A549 (cell line): ENCODE measurements around the gene STIP1. TPM values are rescaled to one million over a fixed set of nuclear protein-coding genes. Genes with fewer than 3 reads are reported as not detected.

Source experiments
- ATAC-seq, 2 experiments: fragments of 200-7000 bp in 1 of 2; fragments of >200 bp in 1 of 2; cut with Nextera tagmentation in 1 of 2; cut with Tn5 transposase in 1 of 2; 3 replicates each; pipeline versions ENCODE4 v1.8.0 to v1.9.1; 2018 to 2020; ENCODE audit warnings: mild to moderate bottlenecking in 1 of 2, moderate library complexity in 1 of 2
- CTCF ChIA-PET: fragments of 300-600 bp; sonication (Branson Sonifier 250); formaldehyde crosslinking; extraction: SDS; loops from one replicate; lab custom pipeline; 2021; ENCODE audit warnings: antibody characterized with exemption, inconsistent platforms; lab: Yijun Ruan, JAX
- POLR2A ChIA-PET: fragments of 350-600 bp; formaldehyde crosslinking; extraction: SDS; loops from one replicate; lab custom pipeline; 2021; ENCODE audit warnings: antibody characterized with exemption, inconsistent platforms; lab: Yijun Ruan, JAX
- DNase-seq, 2 experiments: peaks; one replicate each; pipeline versions ENCODE4 v3.0.0 to v3.0.0-alpha.2; 2011 to 2016; ENCODE audit warnings: low read depth in 1 of 2, low spot score in 1 of 2
- FAIRE-seq: peaks from 2 replicates; lab custom pipeline; 2011; peaks lifted over from hg19 to GRCh38; lab: Jason Lieb, UNC
- H3K27ac ChIP-seq, 2 experiments: fragments of >200 bp; sonication (Bioruptor Twin); formaldehyde crosslinking; 3 replicates each; pipeline ENCODE4 v1.5.1; 2016 to 2017
- H3K4me1 ChIP-seq: fragments of >200 bp; sonication (Bioruptor Twin); formaldehyde crosslinking; 3 replicates; pipeline ENCODE4 v1.6.1; 2016
- H3K4me2 ChIP-seq: fragments of >200 bp; sonication (Bioruptor Twin); formaldehyde crosslinking; 3 replicates; pipeline ENCODE4 v1.6.1; 2016
- H3K4me3 ChIP-seq: fragments of >200 bp; sonication (Bioruptor Twin); formaldehyde crosslinking; 3 replicates; pipeline ENCODE4 v1.5.1; 2016
- H3K9me3 ChIP-seq: fragments of >200 bp; sonication (Bioruptor Twin); formaldehyde crosslinking; 3 replicates; pipeline ENCODE4 v1.6.1; 2016
- BHLHE40 ChIP-seq: IDR thresholded peaks from 2 replicates; pipeline ENCODE4 v1.6.1; 2012; ENCODE audit warnings: low read depth, low read length, inconsistent platforms
- CBX2 ChIP-seq: fragments of 200-600 bp; sonication (generic); IDR thresholded peaks from 2 replicates; pipeline ENCODE4 v1.6.1; 2016; ENCODE audit warnings: low read depth, mild to moderate bottlenecking, borderline replicate concordance
- CEBPB ChIP-seq, 2 experiments: fragments of >200 bp in 1 of 2; sonication (Bioruptor Twin) in 1 of 2; formaldehyde crosslinking in 1 of 2; IDR thresholded peaks; 2 replicates each; pipeline ENCODE4 v1.6.1; 2012 to 2016
- CHD2 ChIP-seq: fragments of 150-350 bp; IDR thresholded peaks from 2 replicates; pipeline ENCODE4 v1.6.1; 2014; ENCODE audit warnings: low read length; ENCODE audit not compliant: partially characterized antibody
- EHF ChIP-seq: fragments of 250-450 bp; sonication (Bioruptor Pico); IDR thresholded peaks from 2 replicates; pipeline ENCODE4 v1.5.0; 2020; ENCODE audit warnings: mild to moderate bottlenecking
- EHMT2 ChIP-seq: fragments of 200-600 bp; sonication (generic); IDR thresholded peaks from 2 replicates; pipeline ENCODE4 v1.6.1; 2016; ENCODE audit warnings: antibody characterized with exemption, low read depth, mild to moderate bottlenecking, moderate library complexity
- EP300 ChIP-seq, 2 experiments: fragments of >200 bp; sonication (Bioruptor Twin); formaldehyde crosslinking; IDR thresholded peaks; 2 replicates in 1 of 2; 3 replicates in 1 of 2; pipeline ENCODE4 v1.6.1; 2016 to 2017
- ESRRA ChIP-seq: fragments of 150-350 bp; IDR thresholded peaks from 2 replicates; pipeline ENCODE4 v1.6.1; 2014; ENCODE audit warnings: mild to moderate bottlenecking, low read length, borderline replicate concordance
- GATA3 ChIP-seq: IDR thresholded peaks from 2 replicates; pipeline ENCODE4 v1.6.1; 2012; ENCODE audit warnings: borderline replicate concordance
- HDAC2 ChIP-seq: fragments of 200-600 bp; sonication (generic); IDR thresholded peaks from 2 replicates; pipeline ENCODE4 v1.6.1; 2016
- HEYL ChIP-seq: fragments of 250-450 bp; sonication (Bioruptor Pico); IDR thresholded peaks from 2 replicates; pipeline ENCODE4 v1.8.0; 2021; ENCODE audit warnings: mild to moderate bottlenecking, moderate library complexity
- HOXB13 ChIP-seq: fragments of 250-450 bp; sonication (Bioruptor Pico); IDR thresholded peaks from 2 replicates; pipeline ENCODE4 v1.5.0; 2020; ENCODE audit warnings: low read depth, mild to moderate bottlenecking, moderate library complexity
- HOXB5 ChIP-seq: fragments of 250-450 bp; sonication (Bioruptor Pico); IDR thresholded peaks from 2 replicates; pipeline ENCODE4 v1.5.0; 2020; ENCODE audit warnings: mild to moderate bottlenecking, moderate library complexity
- KDM1A ChIP-seq: fragments of 200-600 bp; sonication (generic); IDR thresholded peaks from 2 replicates; pipeline ENCODE4 v1.6.1; 2016; ENCODE audit warnings: low read depth, mild to moderate bottlenecking
- MAFK ChIP-seq: fragments of 450-650 bp; IDR thresholded peaks from 2 replicates; pipeline ENCODE4 v1.6.1; 2014; ENCODE audit not compliant: partially characterized antibody
- NR3C1 ChIP-seq: fragments of >200 bp; sonication (Bioruptor Twin); formaldehyde crosslinking; IDR thresholded peaks from 3 replicates; pipeline ENCODE4 v1.6.1; 2017
- RCOR1 ChIP-seq: fragments of 150-350 bp; IDR thresholded peaks from 2 replicates; pipeline ENCODE4 v1.6.1; 2014; ENCODE audit warnings: antibody characterized with exemption, low read length, low read depth
- RFX5 ChIP-seq: fragments of 450-650 bp; IDR thresholded peaks from 2 replicates; pipeline ENCODE4 v1.7.1; 2014; ENCODE audit warnings: antibody characterized with exemption, mild to moderate bottlenecking, moderate library complexity
- TP53 ChIP-seq: fragments of 250-450 bp; sonication (Bioruptor Pico); IDR thresholded peaks from 2 replicates; pipeline ENCODE4 v1.5.0; 2021; ENCODE audit warnings: mild to moderate bottlenecking, moderate library complexity
- ZC3H11A ChIP-seq: fragments of 450-650 bp; IDR thresholded peaks from 2 replicates; pipeline ENCODE4 v1.6.1; 2014; ENCODE audit warnings: antibody characterized with exemption, mild to moderate bottlenecking
- WGBS: methylation state at CpG from one replicate; pipeline ENCODE4 v1.1.6; 2017; ENCODE audit errors: missing lambda C conversion rate; 5-methylcytosine and 5-hydroxymethylcytosine counted together
- polyA plus RNA-seq, 4 experiments: library from polyadenylated mRNA; depleted of rRNA in 3 of 4; stranded (reverse); fragments of >200 nt; fragmentation: RNase III in 1 of 4; extraction: RNeasy Plus Mini Kit Qiagen cat#74134 plus additional on column Dnase treatment in 1 of 4; gene quantifications; 2 replicates in 3 of 4; 3 replicates in 1 of 4; pipeline ENCODE4 v1.2.3, GENCODE V29; 2011 to 2017
- TF ChIP-seq, protein P1 (sequence below): fragments of 150-350 bp; IDR thresholded peaks from 2 replicates; pipeline ENCODE4 v1.6.1; 2014; ENCODE audit warnings: low read depth, mild to moderate bottlenecking, low read length
- TF ChIP-seq, protein P2 (sequence below): fragments of 200-600 bp; sonication (generic); IDR thresholded peaks from 2 replicates; pipeline ENCODE4 v1.6.1; 2016; ENCODE audit warnings: antibody characterized with exemption, mild to moderate bottlenecking, moderate library complexity
- TF ChIP-seq, protein P3 (sequence below): fragments of 450-650 bp; IDR thresholded peaks from 2 replicates; pipeline ENCODE4 v1.6.1; 2014; ENCODE audit warnings: antibody characterized with exemption
- TF ChIP-seq, protein P4 (sequence below): IDR thresholded peaks from 2 replicates; pipeline ENCODE4 v1.6.1; 2012; ENCODE audit warnings: low read depth, borderline replicate concordance
- TF ChIP-seq, protein P5 (sequence below): fragments of 250-450 bp; sonication (Bioruptor Pico); IDR thresholded peaks from 2 replicates; pipeline ENCODE4 v1.5.0; 2021; ENCODE audit warnings: mild to moderate bottlenecking, moderate library complexity, borderline replicate concordance
- TF ChIP-seq, protein P6 (sequence below): fragments of 250-450 bp; sonication (Bioruptor Pico); IDR thresholded peaks from 2 replicates; pipeline ENCODE4 v1.5.0; 2020; ENCODE audit warnings: low read depth, mild to moderate bottlenecking, moderate library complexity

STIP1 gene
- polyA plus RNA-seq, 2 of the 4 experiments (the other 2 are of a cell fraction), result 288 to 297 TPM

DNA sequence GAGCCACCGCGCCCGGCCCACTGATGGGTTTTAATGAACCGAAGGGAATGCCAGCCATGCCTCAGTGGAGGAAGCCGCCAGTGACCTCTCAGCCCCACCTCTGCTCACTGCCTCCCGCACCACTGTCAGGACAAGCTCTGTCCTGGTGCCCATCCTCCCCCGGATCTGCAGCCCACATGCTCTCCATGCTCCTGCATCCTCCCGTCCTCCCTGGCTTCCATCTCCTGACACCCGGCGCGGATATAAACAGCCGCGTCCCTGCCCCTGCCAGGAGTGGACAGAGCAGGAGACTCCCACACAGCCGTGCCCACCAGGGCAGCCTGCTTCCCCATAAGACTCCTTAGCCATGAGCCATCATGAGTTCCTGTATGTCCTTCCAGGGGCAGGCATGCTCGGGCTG, 46.9 kb upstream of the STIP1 start:
- H3K4me3 ChIP-seq, result no peak overlapping the region
- FAIRE-seq, result no peak
- CTCF ChIA-PET, result interaction anchor here (1.5 to 16.2 kb wide), 2 partner anchors 10 to 99 kb away, joined by 4 to 180 read pairs; no protein-coding TSS in a partner anchor
- H3K4me2 ChIP-seq, result no peak overlapping the region
- no peak for DNase-seq
- no peak for TF ChIP-seq HDAC2
- TF ChIP-seq ESRRA, result no peak
- TF ChIP-seq GATA3, result no peak
- no peak for TF ChIP-seq EP300 (IDR thresholded peaks at IDR 0.05)
- no peak for TF ChIP-seq EHF (CRISPR knock-in tag)
- TF ChIP-seq, protein P1, sequence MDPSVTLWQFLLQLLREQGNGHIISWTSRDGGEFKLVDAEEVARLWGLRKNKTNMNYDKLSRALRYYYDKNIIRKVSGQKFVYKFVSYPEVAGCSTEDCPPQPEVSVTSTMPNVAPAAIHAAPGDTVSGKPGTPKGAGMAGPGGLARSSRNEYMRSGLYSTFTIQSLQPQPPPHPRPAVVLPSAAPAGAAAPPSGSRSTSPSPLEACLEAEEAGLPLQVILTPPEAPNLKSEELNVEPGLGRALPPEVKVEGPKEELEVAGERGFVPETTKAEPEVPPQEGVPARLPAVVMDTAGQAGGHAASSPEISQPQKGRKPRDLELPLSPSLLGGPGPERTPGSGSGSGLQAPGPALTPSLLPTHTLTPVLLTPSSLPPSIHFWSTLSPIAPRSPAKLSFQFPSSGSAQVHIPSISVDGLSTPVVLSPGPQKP, result no peak
- no peak for TF ChIP-seq RFX5
- no peak for TF ChIP-seq CEBPB (IDR thresholded peaks at IDR 0.05)
- TF ChIP-seq RCOR1, result no peak
- TF ChIP-seq, protein P2, sequence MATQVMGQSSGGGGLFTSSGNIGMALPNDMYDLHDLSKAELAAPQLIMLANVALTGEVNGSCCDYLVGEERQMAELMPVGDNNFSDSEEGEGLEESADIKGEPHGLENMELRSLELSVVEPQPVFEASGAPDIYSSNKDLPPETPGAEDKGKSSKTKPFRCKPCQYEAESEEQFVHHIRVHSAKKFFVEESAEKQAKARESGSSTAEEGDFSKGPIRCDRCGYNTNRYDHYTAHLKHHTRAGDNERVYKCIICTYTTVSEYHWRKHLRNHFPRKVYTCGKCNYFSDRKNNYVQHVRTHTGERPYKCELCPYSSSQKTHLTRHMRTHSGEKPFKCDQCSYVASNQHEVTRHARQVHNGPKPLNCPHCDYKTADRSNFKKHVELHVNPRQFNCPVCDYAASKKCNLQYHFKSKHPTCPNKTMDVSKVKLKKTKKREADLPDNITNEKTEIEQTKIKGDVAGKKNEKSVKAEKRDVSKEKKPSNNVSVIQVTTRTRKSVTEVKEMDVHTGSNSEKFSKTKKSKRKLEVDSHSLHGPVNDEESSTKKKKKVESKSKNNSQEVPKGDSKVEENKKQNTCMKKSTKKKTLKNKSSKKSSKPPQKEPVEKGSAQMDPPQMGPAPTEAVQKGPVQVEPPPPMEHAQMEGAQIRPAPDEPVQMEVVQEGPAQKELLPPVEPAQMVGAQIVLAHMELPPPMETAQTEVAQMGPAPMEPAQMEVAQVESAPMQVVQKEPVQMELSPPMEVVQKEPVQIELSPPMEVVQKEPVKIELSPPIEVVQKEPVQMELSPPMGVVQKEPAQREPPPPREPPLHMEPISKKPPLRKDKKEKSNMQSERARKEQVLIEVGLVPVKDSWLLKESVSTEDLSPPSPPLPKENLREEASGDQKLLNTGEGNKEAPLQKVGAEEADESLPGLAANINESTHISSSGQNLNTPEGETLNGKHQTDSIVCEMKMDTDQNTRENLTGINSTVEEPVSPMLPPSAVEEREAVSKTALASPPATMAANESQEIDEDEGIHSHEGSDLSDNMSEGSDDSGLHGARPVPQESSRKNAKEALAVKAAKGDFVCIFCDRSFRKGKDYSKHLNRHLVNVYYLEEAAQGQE, result no peak
- TF ChIP-seq, protein P3, sequence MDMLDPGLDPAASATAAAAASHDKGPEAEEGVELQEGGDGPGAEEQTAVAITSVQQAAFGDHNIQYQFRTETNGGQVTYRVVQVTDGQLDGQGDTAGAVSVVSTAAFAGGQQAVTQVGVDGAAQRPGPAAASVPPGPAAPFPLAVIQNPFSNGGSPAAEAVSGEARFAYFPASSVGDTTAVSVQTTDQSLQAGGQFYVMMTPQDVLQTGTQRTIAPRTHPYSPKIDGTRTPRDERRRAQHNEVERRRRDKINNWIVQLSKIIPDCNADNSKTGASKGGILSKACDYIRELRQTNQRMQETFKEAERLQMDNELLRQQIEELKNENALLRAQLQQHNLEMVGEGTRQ, result no peak
- TF ChIP-seq, protein P4, sequence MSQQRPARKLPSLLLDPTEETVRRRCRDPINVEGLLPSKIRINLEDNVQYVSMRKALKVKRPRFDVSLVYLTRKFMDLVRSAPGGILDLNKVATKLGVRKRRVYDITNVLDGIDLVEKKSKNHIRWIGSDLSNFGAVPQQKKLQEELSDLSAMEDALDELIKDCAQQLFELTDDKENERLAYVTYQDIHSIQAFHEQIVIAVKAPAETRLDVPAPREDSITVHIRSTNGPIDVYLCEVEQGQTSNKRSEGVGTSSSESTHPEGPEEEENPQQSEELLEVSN, result no peak
- no peak for TF ChIP-seq ZC3H11A
- TF ChIP-seq EHMT2, result no peak
- no peak for TF ChIP-seq KDM1A
- TF ChIP-seq, protein P5, sequence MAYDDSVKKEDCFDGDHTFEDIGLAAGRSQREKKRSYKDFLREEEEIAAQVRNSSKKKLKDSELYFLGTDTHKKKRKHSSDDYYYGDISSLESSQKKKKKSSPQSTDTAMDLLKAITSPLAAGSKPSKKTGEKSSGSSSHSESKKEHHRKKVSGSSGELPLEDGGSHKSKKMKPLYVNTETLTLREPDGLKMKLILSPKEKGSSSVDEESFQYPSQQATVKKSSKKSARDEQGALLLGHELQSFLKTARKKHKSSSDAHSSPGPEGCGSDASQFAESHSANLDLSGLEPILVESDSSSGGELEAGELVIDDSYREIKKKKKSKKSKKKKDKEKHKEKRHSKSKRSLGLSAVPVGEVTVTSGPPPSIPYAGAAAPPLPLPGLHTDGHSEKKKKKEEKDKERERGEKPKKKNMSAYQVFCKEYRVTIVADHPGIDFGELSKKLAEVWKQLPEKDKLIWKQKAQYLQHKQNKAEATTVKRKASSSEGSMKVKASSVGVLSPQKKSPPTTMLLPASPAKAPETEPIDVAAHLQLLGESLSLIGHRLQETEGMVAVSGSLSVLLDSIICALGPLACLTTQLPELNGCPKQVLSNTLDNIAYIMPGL, result no peak
- TF ChIP-seq NR3C1, result no peak
- TF ChIP-seq CHD2, result no peak
- TF ChIP-seq BHLHE40, result no peak
- TF ChIP-seq, all 56 proteins: peak for 0
- POLR2A ChIA-PET, result no interaction called here
- Histone ChIP-seq H3K4me1 (no peaks in the 10 kb centered on the region), H3K9me3 (no peaks in the 10 kb centered on the region), H3K27ac (no peak overlapping the region)
- ATAC-seq, result no peak
- WGBS, result 92% methylated on average over 14 of the region's 15 CpGs

DNA sequence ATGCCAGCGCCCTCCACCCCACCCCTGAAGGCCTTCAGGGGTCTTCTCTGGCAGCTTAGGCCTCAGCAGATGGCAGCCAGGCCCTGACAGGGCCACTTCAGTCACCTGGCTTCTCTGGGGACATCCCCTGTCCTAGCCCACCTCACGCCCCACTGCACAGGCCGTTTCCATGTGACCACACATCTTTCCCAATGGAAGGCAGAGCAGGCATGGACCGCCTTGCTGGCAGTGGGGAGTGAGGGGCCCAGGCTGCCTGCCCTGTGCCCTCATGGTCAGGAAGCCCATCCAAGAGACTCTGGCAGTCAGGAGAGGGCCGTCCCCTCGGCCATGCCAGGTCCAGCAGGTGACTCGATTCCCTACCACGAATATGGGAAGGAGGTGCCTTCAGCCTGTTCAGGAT, 45.9 kb upstream of the STIP1 start:
- Histone ChIP-seq H3K27ac (no peak overlapping the region), H3K4me1 (no peaks in the 10 kb centered on the region), H3K4me2 (no peak overlapping the region), H3K4me3 (no peak overlapping the region), H3K9me3 (no peaks in the 10 kb centered on the region)
- 76% methylated on average over 7 of the region's 8 CpGs for WGBS
- ATAC-seq (no peak), FAIRE-seq (no peak), DNase-seq (no peak)
- ChIA-PET CTCF (interaction anchor here (16.2 kb wide), 1 partner anchor 9 kb away, joined by 180 read pairs; no protein-coding TSS in a partner anchor), POLR2A (no interaction called here)
- TF ChIP-seq, protein P2, result no peak
- TF ChIP-seq CEBPB (IDR thresholded peaks at IDR 0.05) (no peak), HEYL (CRISPR knock-in tag) (no peak), TP53 (CRISPR knock-in tag) (no peak), CBX2 (no peak), HOXB5 (CRISPR knock-in tag) (no peak), MAFK (no peak), HOXB13 (no peak)
- TF ChIP-seq, protein P6, sequence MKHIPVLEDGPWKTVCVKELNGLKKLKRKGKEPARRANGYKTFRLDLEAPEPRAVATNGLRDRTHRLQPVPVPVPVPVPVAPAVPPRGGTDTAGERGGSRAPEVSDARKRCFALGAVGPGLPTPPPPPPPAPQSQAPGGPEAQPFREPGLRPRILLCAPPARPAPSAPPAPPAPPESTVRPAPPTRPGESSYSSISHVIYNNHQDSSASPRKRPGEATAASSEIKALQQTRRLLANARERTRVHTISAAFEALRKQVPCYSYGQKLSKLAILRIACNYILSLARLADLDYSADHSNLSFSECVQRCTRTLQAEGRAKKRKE (CRISPR knock-in tag), result no peak
